Endometrial microvascular endothelial cells (primary cell): ENCODE results near the gene OLFM4. TPM values are rescaled to one million over a fixed set of nuclear protein-coding genes. Genes with fewer than 3 reads are reported as not detected.

ENCODE experiments used
- total RNA-seq: library from RNA; depleted of rRNA; stranded (reverse); fragments of >200 nt; gene quantifications from one replicate; pipeline ENCODE4 v1.2.3, GENCODE V29; 2015; ENCODE audit errors: inconsistent ontology term

The OLFM4 gene
- total RNA-seq, 1 donor from 2014 or later = not detected

Other genes with a start within 250 kb of the OLFM4 start
- not detected for gene PCDH8, start 180.2 kb upstream of the OLFM4 start, total RNA-seq